Measurements from ENCODE around the gene ATPAF2.

ATPAF2 gene

DNA sequence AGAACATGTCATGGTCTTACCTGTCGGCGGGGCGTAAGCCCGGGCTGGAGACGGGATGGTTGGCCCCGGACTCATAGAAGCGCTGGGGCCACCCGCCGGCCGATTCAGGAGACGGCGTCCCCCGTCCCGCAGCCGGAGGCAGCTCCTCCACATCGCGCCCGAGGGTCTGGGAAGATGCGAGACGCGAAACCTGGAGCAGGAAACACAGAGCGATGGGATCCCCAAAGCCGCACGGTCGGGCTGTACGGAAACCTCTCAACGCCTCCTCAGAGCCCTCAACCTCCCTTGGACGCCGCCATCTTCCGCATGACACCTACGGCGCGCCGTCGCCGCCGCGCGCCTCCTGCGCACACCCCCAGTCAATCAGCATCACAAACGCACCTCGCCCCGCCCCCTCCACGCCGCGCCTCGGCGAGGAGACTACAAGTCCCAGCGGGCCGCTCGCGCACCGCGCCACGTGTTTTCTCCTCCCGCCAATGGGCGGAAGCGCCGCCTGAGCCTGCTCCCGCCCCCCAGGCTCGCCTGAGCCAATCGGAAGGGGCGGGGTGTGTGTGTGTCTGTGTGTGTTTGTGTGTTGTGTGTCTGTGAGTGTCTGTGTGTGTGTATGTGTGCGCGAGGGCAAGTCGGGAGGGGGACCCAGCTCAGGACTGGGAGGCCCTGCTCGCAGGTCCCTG, at the start of gene ATPAF2, which contains the start of gene GID4:
ATPAF2 (minus strand) TSS at position 308 of the 674 bp plus-strand sequence; CDS start at position 153, 155 bp downstream.
GID4 (plus strand) TSS at position 548 of the 674 bp plus-strand sequence; CDS start at position 605, 57 bp downstream.
- FAIRE-seq: no peak

DNA sequence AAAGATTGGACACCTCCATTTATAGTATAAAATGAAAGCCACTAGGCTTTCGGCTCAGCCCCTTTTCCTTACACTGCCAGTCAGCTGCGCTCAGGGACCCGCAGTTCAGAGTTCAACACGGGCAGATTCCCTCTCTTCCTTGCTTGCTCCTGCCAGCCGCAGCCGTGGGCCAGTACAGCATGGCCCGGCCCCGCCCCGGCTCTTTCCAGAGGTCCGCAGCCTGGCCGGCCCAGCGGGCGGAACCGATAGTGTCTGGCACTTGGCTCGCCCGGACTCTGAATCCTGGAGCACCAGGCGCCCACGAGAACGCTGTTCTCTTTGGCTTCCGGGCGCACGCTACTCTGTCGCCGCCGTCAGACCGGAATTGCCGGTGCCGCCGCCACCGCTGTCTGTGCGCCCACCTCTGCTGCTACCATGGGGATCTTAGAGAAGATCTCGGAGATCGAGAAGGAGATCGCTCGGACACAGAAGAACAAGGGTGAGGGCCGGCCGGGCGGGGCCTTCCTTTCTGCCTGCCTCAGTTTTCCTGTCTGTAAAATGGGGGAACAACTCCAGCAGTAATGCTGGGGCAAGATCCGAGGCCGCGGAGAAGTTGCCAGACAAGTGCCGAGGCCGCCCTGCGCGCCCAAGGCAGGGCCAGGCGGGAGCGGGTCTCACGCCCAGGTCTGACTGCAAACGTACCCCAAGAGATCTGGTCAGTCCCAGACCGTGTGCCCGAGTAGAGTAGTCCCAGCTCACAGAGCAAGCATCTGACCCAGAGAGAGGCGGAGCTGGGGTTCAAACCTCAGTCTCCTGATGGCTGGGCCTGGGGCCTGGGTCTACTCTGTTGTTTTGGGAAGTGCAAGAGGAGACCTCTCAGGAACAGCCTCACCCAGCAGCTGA, 48.9 kb upstream of the ATPAF2 start, which contains the start of gene DRG2:
DRG2 (plus strand) TSS at position 339 of the 882 bp plus-strand sequence; CDS start at position 415, 76 bp downstream.
- no peak for FAIRE-seq

DNA sequence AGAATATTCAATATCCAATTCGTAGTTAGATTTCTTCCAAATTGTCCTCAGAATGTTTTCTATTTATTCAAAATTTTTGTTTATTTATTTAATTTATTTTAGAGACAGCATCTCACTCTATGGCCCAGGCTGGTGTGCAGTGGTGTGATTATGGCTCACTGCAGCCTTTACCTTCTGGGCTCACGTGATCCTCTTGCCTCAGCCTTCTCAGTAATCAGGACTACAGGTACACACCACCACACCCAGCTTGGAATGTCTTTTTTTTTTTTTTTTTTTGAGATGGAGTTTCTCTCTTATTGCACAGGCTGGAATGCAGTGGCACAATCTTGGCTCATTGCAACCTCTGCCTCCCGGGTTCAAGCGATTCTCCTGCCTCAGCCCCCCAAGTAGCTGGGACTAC, 45.3 kb upstream of the ATPAF2 start:
- FAIRE-seq: no peak

DNA sequence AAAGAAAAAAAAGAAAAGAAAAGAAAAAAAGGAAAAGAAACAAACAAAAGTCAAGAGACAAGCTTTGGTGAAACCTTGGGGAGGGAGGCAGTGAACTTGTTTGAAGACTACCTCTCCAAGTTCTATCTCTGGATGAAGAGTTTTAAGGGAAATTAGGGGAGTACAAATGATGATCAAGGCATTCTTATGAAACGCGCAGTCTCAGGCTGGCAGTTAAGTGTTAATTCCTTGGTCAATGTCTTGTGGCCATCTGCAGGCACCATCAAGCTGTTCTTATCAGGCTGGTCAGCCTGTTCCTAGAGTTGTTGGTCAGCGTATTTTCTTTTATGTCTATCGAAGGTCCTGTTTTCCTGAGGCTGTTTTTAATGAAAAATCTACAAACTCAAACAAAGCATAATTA, 40.6 kb upstream of the ATPAF2 start:
- no peak for FAIRE-seq

DNA sequence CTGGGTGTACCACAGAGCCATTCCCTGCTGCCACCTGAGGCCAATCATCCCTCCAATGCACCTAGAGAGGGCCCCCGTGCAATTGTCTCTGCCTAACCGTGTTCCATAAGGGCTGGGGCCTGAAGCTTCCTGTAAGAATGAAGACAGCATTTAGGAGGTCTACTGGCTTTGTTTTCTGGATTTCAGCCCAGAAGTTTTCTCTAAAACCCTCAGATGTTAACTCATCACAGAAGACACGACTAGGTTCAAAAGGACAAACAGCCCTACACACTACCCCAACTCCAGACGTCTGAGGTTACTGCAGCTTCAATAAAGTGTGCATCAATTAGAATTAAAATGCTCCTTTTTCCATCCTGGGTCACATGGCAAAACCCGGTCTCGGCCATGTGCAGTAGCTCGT, 38.0 kb upstream of the ATPAF2 start:
- no peak for FAIRE-seq

DNA sequence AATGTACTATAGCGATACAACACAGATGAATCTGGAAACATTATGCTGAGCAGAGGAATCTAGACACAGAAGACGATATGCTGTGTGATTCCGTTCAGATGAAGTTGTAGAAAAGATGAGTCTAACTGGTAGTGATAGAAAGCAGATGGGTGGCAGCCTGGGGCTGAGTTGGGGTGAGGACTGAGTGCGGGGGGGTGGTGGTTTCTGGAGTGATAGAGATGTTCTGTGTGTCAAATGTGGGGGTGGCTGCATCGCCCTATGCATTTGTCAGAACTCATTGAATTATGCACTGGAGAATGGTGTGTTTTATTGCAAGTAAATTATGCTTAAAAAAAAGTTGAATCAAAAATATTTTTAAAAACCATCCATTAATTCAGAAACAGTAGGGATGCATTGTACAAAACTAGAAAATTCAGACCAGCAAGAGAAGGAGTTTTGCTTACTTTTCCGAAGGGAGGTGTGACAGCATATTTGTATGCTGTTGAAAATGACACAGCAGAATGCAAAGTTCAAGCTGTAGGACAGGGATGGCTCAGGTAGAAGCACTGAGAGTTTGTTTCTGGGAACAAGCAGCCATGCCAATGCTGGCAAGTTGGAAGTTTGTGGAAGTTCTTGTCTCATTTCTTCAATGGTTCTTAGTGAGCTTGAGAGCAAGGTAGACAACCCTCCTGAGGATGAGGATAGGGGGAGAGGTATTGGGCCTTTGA, 35.8 kb upstream of the ATPAF2 start:
- no peak for FAIRE-seq

DNA sequence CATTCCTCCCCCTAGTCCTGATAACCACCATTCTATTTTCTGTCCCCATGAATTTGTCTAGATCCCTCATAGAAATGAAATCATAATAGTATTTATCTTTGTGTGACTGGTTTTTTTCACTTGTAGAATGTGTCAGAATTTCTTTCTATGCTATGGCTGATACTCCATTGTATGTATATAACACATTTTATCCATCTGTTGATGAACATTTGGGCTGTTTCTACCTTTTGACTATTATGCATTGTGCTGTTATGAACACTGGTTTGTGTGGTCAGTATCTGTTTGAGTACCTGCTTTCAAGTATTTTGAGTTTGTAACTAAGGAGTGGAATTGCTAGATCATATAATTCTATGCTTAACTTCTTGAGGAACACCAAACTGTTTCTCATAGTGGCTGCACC, 32.8 kb upstream of the ATPAF2 start:
- no peak for FAIRE-seq

DNA sequence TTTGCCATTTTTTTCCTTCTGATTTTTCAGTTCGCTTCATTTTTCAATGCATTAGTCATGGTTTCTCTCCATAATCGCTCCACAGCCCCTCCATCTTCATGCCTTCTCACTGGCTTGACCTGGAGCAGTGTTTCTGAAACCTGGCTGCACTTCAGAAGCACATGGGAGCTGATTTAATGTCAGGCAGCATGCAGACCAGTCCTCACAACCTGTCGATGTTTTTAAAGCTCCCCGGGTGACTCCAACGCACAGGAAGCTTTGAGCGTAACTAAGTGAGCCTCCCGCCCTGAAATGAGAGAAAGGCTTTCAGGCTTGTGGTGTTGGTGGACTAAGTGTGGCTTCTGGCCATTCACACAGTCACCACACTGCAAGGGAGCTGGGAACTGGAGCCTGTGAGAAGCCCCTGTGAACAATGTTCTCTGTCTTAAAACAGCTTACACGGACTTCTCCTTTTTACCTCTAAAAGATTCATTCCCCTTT, 31.9 kb upstream of the ATPAF2 start:
- FAIRE-seq: no peak

DNA sequence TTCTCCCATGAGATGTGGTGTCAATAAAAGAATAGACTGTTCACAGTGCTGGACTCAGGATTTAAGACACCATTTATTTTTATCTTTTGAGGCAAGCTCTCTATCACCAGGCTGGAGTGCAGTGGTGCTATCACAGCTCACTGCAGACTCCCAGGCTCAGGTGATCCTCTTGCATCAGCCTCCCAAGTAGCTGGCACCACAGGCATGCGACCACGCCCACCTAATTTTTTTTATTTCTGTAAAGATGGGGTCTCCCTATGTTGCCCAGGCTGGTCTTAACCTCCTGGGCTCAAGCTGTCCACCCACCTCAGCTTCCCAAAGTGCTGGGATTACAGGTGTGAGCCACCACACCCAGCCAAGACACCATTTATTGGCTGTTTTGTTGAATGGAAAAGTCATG, 30.1 kb upstream of the ATPAF2 start:
- no peak for FAIRE-seq

DNA sequence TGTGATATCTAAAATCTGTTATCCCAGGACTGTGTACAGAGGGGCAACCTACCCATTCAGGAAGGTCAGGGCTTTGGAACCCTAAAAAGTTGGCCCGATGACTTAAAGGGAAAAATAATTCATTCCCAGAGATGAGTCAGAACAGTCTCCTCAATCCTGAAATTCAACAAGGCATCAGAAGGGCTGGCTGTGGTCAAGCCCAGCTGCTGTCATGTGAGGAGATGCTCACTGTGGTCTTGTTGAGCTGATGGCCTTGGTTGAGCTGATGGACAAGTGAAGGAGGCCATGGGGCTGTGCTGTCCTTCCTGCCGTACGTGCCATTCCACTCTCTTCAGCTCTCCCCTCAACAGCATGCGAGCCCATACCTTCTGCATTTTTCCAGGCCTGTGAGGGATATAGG, 27.9 kb upstream of the ATPAF2 start:
- no peak for FAIRE-seq

DNA sequence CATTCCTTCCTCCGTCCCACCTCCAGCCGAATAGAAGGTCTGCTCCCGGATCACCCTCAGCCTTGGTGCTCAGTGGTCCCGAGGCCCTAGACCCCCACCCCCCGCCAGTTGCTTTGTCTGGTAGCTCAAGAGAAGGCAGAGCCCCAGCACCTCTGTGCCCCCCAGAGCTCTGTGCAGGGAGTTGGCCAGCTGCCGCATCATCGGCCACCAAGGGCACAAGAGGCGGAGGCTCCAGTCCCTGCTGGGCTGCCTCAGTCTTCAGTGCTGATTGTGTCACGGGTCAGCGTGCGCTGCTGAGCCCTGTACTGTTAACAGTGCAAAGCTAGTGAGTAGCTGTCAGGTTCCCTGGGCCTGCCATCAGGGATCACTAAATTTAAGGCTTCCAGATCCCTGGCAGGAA, 26.6 kb upstream of the ATPAF2 start:
- FAIRE-seq: no peak

DNA sequence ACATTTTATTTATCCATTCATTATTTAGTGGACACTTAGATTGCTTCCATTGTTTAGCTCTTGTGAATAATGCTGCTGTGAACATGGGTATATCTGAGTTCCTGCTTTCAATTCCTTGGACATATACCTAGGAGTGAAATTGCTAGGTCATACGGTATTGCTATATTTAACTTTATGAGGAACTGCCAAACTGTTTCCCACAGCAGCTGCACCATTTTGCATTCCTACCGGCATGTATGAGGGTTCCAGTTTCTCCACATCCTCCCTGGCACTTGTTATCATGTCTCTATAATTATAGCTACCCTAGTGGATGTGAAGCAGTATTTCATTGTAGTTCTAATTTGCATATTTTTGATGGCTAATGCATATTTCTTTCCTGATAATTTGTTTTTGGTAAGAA, 25.1 kb upstream of the ATPAF2 start:
- no peak for FAIRE-seq

DNA sequence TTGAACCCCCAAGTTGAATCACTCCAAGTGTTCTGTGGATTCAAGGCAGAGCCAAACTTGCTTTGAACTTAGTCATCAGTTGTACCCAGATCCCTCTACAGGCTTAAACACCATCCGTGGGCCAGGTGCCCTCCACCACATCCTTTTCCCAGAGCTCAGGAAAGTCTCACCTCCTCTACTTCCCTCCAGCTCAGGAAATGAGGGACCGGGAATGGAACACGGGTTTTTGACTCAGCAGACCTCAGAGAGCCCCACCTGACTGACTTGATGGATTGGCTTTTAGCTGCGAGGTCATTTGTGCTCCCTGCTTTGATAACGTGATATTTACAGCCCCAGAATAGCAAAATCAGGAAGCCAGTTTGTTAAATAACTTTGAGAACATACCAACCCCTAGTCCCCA, 20.3 kb upstream of the ATPAF2 start:
- no peak for FAIRE-seq

DNA sequence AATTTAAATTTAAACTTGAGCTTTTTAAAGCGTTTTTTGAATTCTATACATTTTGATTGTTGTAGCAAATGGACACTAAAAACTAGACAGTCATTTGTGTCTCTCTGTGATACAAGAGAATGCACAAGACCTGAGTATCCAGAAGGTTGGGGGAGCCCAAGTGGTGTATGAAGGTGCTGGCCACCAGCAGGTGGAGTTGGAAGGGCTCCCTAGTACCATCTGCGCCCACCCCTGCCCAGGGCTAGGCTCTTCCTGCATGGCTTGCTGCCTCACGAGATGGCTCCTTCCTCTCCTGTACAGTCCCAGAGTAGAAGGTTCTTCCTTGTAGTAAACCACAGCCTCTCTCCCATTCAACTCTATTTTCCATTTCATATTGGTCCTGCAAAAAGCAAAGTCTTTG, 17.2 kb upstream of the ATPAF2 start:
- no peak for FAIRE-seq

DNA sequence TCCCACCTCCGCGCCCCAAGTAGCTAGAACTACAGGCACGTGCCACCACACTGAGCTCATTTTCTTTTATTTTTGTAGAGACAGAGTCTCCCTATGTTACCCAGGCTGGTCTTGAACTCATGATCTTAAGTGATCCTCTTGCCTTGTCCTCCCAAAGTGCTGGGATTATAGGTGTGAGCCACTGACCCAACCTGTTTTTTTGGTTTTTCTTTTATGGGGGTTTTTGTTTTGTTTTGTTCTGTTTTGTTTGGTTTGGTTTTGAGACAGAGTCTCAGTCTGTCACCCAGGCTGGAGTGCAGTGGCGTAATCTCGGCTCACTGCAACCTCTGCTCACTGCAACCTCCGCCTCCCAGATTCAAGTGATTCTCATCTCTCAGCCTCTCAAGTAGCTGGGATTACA, 16.6 kb upstream of the ATPAF2 start:
- FAIRE-seq: no peak

DNA sequence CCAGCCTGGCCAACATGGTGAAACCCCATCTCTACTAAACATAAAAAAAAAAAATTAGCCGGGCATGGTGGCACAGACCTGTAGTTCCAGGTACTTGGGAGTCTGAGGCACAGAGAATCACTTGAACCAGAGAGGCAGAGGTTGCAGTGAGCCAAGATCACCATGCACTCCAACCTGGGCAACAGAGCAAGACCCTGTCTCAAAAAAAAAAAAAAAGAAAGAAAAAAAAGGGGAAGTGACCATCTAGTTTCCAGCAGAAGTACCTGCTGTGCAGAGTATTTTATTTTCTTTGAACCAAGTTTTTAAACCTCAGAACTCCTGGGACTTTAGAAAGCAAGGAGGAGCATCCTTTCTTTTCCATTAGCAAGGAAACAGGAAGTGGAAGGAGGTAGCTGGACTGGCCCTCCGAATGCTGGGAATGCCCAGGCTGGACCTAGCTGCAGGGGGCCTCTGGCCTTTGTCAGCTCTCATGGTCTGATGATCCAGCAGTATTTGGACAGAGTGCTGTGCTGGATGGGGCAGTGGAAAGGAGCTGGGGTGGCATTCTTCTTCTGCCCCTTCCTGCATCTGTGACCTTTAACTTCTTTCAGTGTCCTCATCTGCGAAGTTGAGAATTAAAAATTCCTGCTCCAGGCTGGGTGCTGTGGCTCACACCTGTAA, 6.9 kb upstream of the ATPAF2 start:
- no peak for FAIRE-seq

DNA sequence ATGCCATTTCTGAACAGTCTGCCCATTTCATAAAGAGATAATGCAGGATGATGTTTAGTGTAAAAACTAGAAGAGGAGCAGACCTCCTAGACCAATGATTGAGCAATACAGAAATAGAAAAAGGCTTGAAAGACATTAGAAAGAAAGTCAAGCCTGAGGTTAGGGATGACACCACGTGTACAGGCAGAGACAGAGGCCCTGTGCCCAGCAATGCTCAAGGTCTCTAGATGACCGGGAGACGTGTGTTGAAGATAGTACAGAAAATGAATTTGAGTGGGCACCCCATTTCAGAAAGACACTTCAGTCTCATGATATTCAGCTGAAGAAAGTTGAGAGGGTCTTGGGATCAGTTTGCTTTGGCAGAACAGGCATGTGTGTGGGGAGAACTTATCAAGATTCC, 5.6 kb upstream of the ATPAF2 start:
- no peak for FAIRE-seq

DNA sequence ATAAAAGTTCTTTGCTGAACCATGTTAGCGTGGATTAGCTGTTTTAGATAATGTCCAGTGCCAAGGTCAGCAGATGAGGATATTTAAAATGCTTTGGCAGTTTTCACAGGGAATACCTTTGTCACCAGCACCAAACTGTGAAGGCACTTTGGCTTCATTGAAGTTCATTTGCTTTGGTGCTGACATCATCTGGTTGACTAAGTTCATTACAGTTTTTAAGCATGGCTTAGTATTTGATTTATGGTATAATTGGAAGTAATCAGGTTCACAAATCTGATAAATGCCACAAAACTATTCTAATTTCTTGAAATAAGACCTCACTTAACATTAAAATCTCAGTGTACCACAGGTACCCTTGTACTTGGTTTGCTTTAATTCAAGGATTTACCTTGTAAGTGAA, 4.5 kb upstream of the ATPAF2 start:
- no peak for FAIRE-seq

DNA sequence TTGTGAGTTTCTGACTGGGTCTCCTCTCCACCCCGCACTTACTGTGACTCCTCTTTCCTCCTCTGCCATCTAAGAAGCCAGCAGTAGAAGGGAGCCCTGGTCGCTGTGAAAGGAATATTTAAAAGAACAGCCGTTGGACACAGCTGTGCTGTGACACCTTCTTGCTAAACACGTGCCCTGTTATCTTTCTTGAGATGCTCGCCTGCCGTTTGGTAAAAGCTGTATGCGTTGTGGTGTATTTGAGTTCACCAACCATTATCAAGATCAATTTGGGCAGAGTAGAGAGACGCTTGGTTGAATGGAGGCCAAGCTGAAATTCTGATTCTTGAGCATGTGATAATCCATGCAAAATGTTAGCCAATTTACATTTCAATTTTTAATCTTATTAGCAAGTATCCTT, 4.0 kb upstream of the ATPAF2 start:
- FAIRE-seq: no peak

DNA sequence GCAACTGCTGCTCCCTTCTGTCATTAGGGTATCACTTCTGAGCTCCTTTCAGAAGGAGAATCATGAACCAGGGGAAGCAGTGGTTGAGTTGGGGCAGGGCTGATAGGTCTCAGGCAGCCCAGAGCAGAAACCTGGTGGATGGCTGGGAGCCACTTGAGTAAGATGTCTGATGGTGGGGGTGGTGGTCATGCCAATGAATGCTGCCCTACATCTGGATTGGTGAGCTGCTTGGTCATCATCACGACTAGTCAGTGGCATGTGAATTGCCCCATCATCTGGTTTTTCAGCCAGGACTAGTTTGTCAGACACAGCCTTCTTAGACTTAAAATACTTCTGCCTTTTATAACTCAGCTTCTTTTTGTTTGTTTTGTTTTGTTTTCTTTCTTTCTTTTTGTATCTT, 2.8 kb upstream of the ATPAF2 start:
- FAIRE-seq: no peak

DNA sequence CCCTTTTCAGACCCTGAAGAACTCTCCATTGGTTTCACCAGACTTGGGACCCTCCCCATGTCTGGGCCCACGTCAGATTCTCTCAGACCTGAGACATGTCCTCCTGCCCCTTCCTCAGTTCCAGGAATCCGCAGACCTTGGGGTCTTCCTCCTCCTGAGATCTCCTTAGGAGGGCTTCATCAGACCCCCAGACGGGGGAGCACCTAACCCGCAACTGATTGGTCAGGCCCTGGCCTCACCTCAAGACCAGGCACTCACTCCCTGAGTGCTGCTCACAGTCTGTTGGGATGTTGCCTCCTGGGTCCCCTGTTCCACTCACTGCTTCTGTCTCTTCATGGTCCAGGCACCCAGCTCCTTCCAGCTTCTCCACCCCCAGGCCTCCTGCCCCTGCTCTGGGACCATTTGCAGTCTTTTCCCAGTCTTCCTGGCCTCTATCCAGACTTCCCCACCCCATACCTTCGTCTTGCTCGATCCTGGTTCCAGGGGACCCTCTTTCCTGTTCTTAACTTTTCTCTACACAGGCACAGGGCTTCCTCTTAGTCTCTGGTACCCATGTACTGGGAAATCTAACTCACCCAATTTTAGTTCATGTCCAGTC, 1.4 kb upstream of the ATPAF2 start:
- FAIRE-seq: no peak

DNA sequence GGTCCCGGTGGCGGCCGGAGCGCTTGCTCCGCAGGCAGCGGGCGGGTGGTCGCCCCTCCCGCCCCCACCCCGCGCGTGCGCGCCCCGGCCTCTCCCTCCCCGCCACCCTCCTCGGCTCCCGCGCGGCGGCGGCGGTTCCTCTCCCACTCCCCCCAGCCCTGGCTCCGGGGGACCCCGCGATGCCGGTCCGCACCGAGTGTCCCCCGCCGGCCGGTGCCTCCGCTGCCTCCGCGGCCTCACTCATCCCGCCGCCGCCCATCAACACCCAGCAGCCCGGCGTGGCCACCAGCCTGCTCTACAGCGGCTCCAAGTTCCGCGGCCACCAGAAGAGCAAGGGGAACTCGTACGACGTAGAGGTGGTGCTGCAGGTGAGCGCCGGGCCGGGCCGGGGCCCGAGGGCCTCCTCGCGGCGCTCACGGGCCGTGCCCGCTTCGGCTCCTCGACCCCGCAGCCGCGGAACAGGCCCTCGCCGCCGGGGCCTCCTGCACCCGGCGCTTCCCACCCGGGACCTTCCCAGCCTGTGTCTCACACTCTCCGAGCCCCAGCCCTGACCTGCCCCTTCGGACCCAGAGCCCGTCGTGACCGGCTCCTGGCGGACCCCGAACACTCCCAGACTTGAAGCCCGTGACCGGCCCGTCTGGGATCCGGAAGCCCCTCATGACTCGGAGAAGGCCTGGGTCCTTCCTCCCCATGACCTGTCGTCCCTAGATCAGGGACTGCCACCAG, 730 bp upstream of the ATPAF2 start:
- FAIRE-seq: no peak

Data from colon (tissue), 2 donors.